Measurements from ENCODE around the gene PTGES3. TPM values are rescaled to one million over a fixed set of nuclear protein-coding genes. Genes with fewer than 3 reads are reported as not detected.

PTGES3 gene
- total RNA-seq, 1 experiment from 2014 or later = 394 TPM

DNA sequence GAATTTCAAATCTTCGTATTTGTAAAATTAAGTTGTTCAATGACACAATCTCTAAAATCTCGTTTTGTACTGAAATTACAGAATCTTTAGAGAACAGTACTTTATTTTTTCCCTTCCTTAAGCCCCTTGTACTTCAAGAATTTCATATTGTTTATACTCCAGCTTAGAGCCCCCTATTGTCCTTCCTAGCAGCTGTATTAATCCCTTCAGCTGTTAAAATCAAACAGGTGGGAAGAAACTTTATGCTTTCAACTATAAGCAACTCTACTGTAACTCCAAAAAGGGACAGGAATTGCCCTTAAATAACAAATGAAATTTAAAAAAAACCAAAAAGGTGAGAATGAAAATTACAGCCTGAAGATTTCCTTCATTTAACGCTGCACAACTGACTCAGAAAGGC is 35.3 kb upstream of the PTGES3 start (continued):
- no peak for TF ChIP-seq MXD4 (CRISPR knock-in tag; IDR thresholded peaks at IDR 0.05; ENCODE audit: borderline replicate concordance)
- TF ChIP-seq PRRX2 (CRISPR knock-in tag; IDR thresholded peaks at IDR 0.05) = no peak
- no peak for TF ChIP-seq TEAD4 (CRISPR knock-in tag; IDR thresholded peaks at IDR 0.05)
- TF ChIP-seq FOXK1 (CRISPR knock-in tag; IDR thresholded peaks at IDR 0.05) = no peak
- no peak for TF ChIP-seq ETV6 (CRISPR knock-in tag; IDR thresholded peaks at IDR 0.05)
- TF ChIP-seq NFATC4 (CRISPR knock-in tag; IDR thresholded peaks at IDR 0.05) = no peak
- no peak for TF ChIP-seq ZNF317 (CRISPR knock-in tag; IDR thresholded peaks at IDR 0.05; ENCODE audit: borderline replicate concordance, low read depth)
- no peak for TF ChIP-seq ATF1 (CRISPR knock-in tag; IDR thresholded peaks at IDR 0.05)

DNA sequence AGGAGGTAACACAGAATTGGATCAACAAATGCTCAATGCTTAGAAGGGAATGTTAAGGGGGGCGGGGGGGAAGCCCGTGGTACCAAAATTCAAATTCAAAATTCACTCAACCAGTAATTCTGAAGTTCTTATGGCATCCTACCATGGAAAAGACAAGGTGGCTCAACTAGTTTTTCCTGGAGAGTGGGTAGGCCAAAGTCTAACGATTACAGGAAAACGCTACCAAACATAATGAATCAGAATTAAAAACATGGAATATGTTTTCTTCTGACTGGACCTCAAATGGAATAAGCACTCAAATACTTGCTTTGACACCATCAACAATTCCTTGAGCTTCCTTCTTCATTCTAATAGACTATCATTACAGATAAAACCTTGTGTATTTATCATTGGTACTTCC is 34.7 kb upstream of the PTGES3 start:
- Mint-ChIP-seq H3K4me3 (peak overlapping the region; percentile 99), H3K27ac (peak overlapping the region; percentile 52; the same call in 1 of the 2 replicates), H3K27me3 (ENCODE audit: low read depth) (no peaks in the 10 kb centered on the region), H3K4me1 (peaks cover 64% of the 10 kb centered on the region), H3K36me3 (peaks cover 75% of the 10 kb centered on the region), H3K9me3 (no peaks in the 10 kb centered on the region)
- no peak for DNase-seq (ENCODE audit: low spot score)
- POLR2A ChIA-PET = no interaction called here
- TF ChIP-seq, protein P1, sequence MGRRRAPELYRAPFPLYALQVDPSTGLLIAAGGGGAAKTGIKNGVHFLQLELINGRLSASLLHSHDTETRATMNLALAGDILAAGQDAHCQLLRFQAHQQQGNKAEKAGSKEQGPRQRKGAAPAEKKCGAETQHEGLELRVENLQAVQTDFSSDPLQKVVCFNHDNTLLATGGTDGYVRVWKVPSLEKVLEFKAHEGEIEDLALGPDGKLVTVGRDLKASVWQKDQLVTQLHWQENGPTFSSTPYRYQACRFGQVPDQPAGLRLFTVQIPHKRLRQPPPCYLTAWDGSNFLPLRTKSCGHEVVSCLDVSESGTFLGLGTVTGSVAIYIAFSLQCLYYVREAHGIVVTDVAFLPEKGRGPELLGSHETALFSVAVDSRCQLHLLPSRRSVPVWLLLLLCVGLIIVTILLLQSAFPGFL (CRISPR knock-in tag; IDR thresholded peaks at IDR 0.05; ENCODE audit: borderline replicate concordance) = no peak
- TF ChIP-seq HMGA2 (CRISPR knock-in tag; IDR thresholded peaks at IDR 0.05) = no peak
- no peak for TF ChIP-seq ZNF138 (CRISPR knock-in tag; conservative IDR thresholded peaks at IDR 0.05)
- TF ChIP-seq ESRRA (CRISPR knock-in tag; IDR thresholded peaks at IDR 0.05; ENCODE audit: borderline replicate concordance) = no peak
- TF ChIP-seq ZNF317 (CRISPR knock-in tag; IDR thresholded peaks at IDR 0.05; ENCODE audit: borderline replicate concordance, low read depth) = no peak
- no peak for TF ChIP-seq ZNF423 (CRISPR knock-in tag; IDR thresholded peaks at IDR 0.05)
- no peak for TF ChIP-seq TCF7 (CRISPR knock-in tag; IDR thresholded peaks at IDR 0.05; ENCODE audit: low read depth)
- TF ChIP-seq, protein P2, sequence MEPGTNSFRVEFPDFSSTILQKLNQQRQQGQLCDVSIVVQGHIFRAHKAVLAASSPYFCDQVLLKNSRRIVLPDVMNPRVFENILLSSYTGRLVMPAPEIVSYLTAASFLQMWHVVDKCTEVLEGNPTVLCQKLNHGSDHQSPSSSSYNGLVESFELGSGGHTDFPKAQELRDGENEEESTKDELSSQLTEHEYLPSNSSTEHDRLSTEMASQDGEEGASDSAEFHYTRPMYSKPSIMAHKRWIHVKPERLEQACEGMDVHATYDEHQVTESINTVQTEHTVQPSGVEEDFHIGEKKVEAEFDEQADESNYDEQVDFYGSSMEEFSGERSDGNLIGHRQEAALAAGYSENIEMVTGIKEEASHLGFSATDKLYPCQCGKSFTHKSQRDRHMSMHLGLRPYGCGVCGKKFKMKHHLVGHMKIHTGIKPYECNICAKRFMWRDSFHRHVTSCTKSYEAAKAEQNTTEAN (CRISPR knock-in tag; IDR thresholded peaks at IDR 0.05) = no peak
- no peak for TF ChIP-seq EMX1 (CRISPR knock-in tag; IDR thresholded peaks at IDR 0.05)
- no peak for TF ChIP-seq MYBL2 (CRISPR knock-in tag; IDR thresholded peaks at IDR 0.05)
- TF ChIP-seq CREB1 (CRISPR knock-in tag; IDR thresholded peaks at IDR 0.05) = no peak
- no peak for TF ChIP-seq CBFB (CRISPR knock-in tag; IDR thresholded peaks at IDR 0.05; ENCODE audit: low read depth)
- TF ChIP-seq SP1 (CRISPR knock-in tag; conservative IDR thresholded peaks at IDR 0.05) = no peak
- no peak for TF ChIP-seq JAZF1 (CRISPR knock-in tag; IDR thresholded peaks at IDR 0.05)
- TF ChIP-seq ETV6 (CRISPR knock-in tag; IDR thresholded peaks at IDR 0.05) = no peak
- no peak for TF ChIP-seq TEAD4 (CRISPR knock-in tag; IDR thresholded peaks at IDR 0.05)
- TF ChIP-seq ZBTB21 (CRISPR knock-in tag; IDR thresholded peaks at IDR 0.05; ENCODE audit: borderline replicate concordance) = no peak
- ATAC-seq = no peak
- CTCF ChIA-PET = interaction anchor here (0.5 kb wide), 1 partner anchor 293 kb away, joined by 4 read pairs; no protein-coding TSS in a partner anchor

DNA sequence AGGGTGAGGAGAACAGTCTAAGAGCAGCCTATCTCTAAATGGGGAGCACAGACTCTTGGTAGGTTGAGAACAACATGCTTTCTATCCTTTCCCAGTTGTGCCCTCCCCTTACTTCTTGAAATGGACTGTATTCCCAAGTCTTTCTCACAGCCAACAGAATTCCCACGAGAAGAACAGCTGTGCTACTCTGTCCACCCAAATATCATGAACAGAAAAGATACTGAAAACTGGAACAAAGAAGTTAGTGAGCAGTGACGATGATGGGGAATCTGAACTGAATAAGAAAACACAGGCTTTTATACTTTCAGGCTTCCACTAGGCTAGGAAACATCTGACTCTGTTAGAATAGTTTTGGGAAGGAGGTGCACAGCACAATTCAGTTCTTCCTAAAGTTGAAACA is 33.6 kb upstream of the PTGES3 start:
- ChIA-PET POLR2A (no interaction called here), CTCF (no interaction called here)
- Mint-ChIP-seq H3K9me3 (no peaks in the 10 kb centered on the region), H3K27ac (peak overlapping the region; percentile 55; the same call in 1 of the 2 replicates), H3K4me3 (peak overlapping the region; percentile 99), H3K27me3 (ENCODE audit: low read depth) (no peaks in the 10 kb centered on the region), H3K36me3 (peaks cover 67% of the 10 kb centered on the region), H3K4me1 (peaks cover 67% of the 10 kb centered on the region)
- DNase-seq (ENCODE audit: low spot score) (no peak), ATAC-seq (no peak)
- no peak for TF ChIP-seq OVOL2 (CRISPR knock-in tag; IDR thresholded peaks at IDR 0.05; ENCODE audit: borderline replicate concordance)
- no peak for TF ChIP-seq JAZF1 (CRISPR knock-in tag; IDR thresholded peaks at IDR 0.05)
- no peak for TF ChIP-seq CREB1 (CRISPR knock-in tag; IDR thresholded peaks at IDR 0.05)
- no peak for TF ChIP-seq MYBL2 (CRISPR knock-in tag; IDR thresholded peaks at IDR 0.05)
- TF ChIP-seq CREM (CRISPR knock-in tag; IDR thresholded peaks at IDR 0.05) = no peak
- no peak for TF ChIP-seq ZNF671 (CRISPR knock-in tag; IDR thresholded peaks at IDR 0.05)
- no peak for TF ChIP-seq GTF2I (CRISPR knock-in tag; conservative IDR thresholded peaks at IDR 0.05)
- no peak for TF ChIP-seq RELA (CRISPR knock-in tag; IDR thresholded peaks at IDR 0.05; ENCODE audit: borderline replicate concordance)
